Ovary (tissue), 9 donors: ENCODE data around the gene DEFB123. TPM values are rescaled to one million over a fixed set of nuclear protein-coding genes. Genes with fewer than 3 reads are reported as not detected.
A peak's percentile ranks its signal among the peaks of the same experiment; 100 is the strongest.

ENCODE experiments used
- DNase-seq, 5 donors: peaks; one replicate each; pipeline ENCODE4 v3.0.0-alpha.2; 2019 to 2020
- H3K27ac ChIP-seq, 2 donors: fragments of 200-600 bp; one replicate each; pipeline versions ENCODE4 v1.5.1 to v1.8.0; 2019 to 2022
- H3K27me3 ChIP-seq: fragments of 200-600 bp; one replicate; pipeline ENCODE4 v1.8.0; 2022
- H3K36me3 ChIP-seq: fragments of 200-600 bp; sonication (generic); one replicate; pipeline ENCODE4 v1.5.1; 2019
- H3K4me1 ChIP-seq: one replicate; pipeline ENCODE4 v1.8.1; 2013; ENCODE audit warnings: mild to moderate bottlenecking, moderate library complexity; ENCODE audit not compliant: insufficient read depth
- H3K4me3 ChIP-seq: fragments of 200-600 bp; sonication (generic); one replicate; pipeline ENCODE4 v1.5.1; 2017
- H3K9me3 ChIP-seq, 2 donors: fragments of 200-600 bp in 1 of 2; sonication (generic) in 1 of 2; one replicate each; pipeline versions ENCODE4 v1.5.1 to v1.8.1; 2013 to 2019; ENCODE audit warnings: mild to moderate bottlenecking in 1 of 2, moderate library complexity in 1 of 2
- CTCF ChIP-seq, 3 donors: fragments of 450-650 bp in 2 of 3; fragments of 200-600 bp in 1 of 3; IDR thresholded peaks; one replicate each; pipeline versions ENCODE4 v1.5.1 to v1.8.0; 2016 to 2022; ENCODE audit warnings: antibody characterized with exemption in 3 of 3, mild to moderate bottlenecking in 1 of 3
- EP300 ChIP-seq: sonication (generic); formaldehyde crosslinking; IDR thresholded peaks from one replicate; pipeline ENCODE4 v1.6.1; 2017; ENCODE audit warnings: antibody characterized with exemption
- POLR2A ChIP-seq: fragments of 450-650 bp; IDR thresholded peaks from one replicate; pipeline ENCODE4 v1.6.1; 2017; ENCODE audit warnings: antibody characterized with exemption, mild to moderate bottlenecking, moderate library complexity
- WGBS, 3 donors: extraction: QIAGEN DNeasy Blood & Tissue Kit in 1 of 3; methylation state at CpG; one replicate each; pipeline versions ENCODE4 v1.1.5 to v1.1.7; 2013 to 2017; 5-methylcytosine and 5-hydroxymethylcytosine counted together
- intact Hi-C, 4 donors: fragments of 100-400 bp; cut with DNase I; formaldehyde crosslinking; loops; one replicate each; pipeline versions ENCODE4 v1.11.0 to v1.15.1; 2022 to 2023
- polyA plus RNA-seq, 2 donors: library from polyadenylated mRNA; stranded (reverse); fragments of 200-250 nt in 1 of 2; fragments of 350-450 nt in 1 of 2; fragmentation: Illumina TruSeq in 1 of 2; extraction: RNeasy Lipid Tissue Mini Kit (QIAGEN cat#74804) in 1 of 2; gene quantifications; one replicate each; pipeline ENCODE4 v1.2.3, GENCODE V29; 2013 to 2014
- total RNA-seq, 7 donors: library from RNA; depleted of rRNA in 2 of 7; stranded (reverse); fragments of >200 nt in 2 of 7; fragmentation: NEBNext Ultra II Directional in 3 of 7; extraction: Animal tissue kit (Norgen Biotek cat#: 25700) in 3 of 7; gene quantifications; one replicate each; pipeline versions ENCODE4 v1.1.0 to v1.2.4, GENCODE V29; 2016 to 2023
- donor health status: DM: no; HTN: no; CAD: no; lungs with moderate emphysema.
- donor health status: DM: no; HTN: no; CAD: no.
- donor health status: Bipolar disorder and iron deficiency.
- donor health status: DM: yes; HTN: yes; CAD: no.
- donor health status: DM: no; HTN: no; CAD: no.
- donor health status: DM: yes; HTN: yes; CAD: no.

The DEFB123 gene
- total and polyA plus RNA-seq, 9 donors: not detected

- Histone ChIP-seq H3K27me3 (no peaks in the 10 kb centered on the region), H3K27ac (peak overlapping the region; percentile 18 to 42), H3K9me3 (no peaks in the 10 kb centered on the region), H3K4me1 (peaks cover 2% of the 10 kb centered on the region), H3K4me3 (peak overlapping the region; percentile 43), H3K36me3 (no peaks in the 10 kb centered on the region)
- no peak for DNase-seq
- WGBS, 3 donors: 4 to 10% (median 6%) methylated on average over 19 to 29 of the region's 29 CpGs
- no peak for TF ChIP-seq CTCF (IDR thresholded peaks at IDR 0.05)
- TF ChIP-seq EP300: no peak
- no peak for TF ChIP-seq POLR2A
- intact Hi-C loops: no loop called here
Observed at GRCh38 chr20:31475472-31476293, 35.3 kb downstream of the DEFB123 start.

- Histone ChIP-seq H3K27ac (no peak overlapping the region), H3K36me3 (no peaks in the 10 kb centered on the region), H3K4me1 (peaks cover 2% of the 10 kb centered on the region), H3K9me3 (no peaks in the 10 kb centered on the region), H3K27me3 (no peaks in the 10 kb centered on the region), H3K4me3 (no peak overlapping the region)
- 83 to 88% (median 83%) methylated on average over 6 of the region's 6 CpGs for WGBS, 3 donors
- DNase-seq: no peak
- intact Hi-C loops: no loop called here
- no peak for TF ChIP-seq CTCF (IDR thresholded peaks at IDR 0.05)
- TF ChIP-seq POLR2A: no peak
- no peak for TF ChIP-seq EP300
Observed at GRCh38 chr20:31476294-31476585, 35.8 kb downstream of the DEFB123 start.

- TF ChIP-seq EP300: no peak
- intact Hi-C loops: no loop called here
- no peak for DNase-seq
- Histone ChIP-seq H3K27ac (no peak overlapping the region), H3K9me3 (no peaks in the 10 kb centered on the region), H3K36me3 (no peaks in the 10 kb centered on the region), H3K4me1 (peaks cover 2% of the 10 kb centered on the region), H3K27me3 (no peaks in the 10 kb centered on the region), H3K4me3 (no peak overlapping the region)
- 78 to 90% (median 88%) methylated on average over 6 of the region's 6 CpGs for WGBS, 3 donors
Observed at GRCh38 chr20:31476643-31477215, 36.3 kb downstream of the DEFB123 start.

GRCh38 chr20:31484001-31484400 is 43.6 kb downstream of the DEFB123 start:
- peak; percentile 13 to 63 (median 48) for DNase-seq
- 50 to 61% (median 56%) methylated on average over 36 of the region's 36 CpGs for WGBS, 3 donors
- no peak overlapping the region for H3K4me3 ChIP-seq
- no peak for TF ChIP-seq EP300
- TF ChIP-seq POLR2A: no peak
- no peak for TF ChIP-seq CTCF (IDR thresholded peaks at IDR 0.05)
- intact Hi-C loops: no loop called here
- H3K9me3 ChIP-seq: no peaks in the 10 kb centered on the region
- no peaks in the 10 kb centered on the region for H3K36me3 ChIP-seq
- peak overlapping the region in 1 of 2 donors; percentile 82 for H3K27ac ChIP-seq
- H3K27me3 ChIP-seq: no peaks in the 10 kb centered on the region
- peaks cover 2% of the 10 kb centered on the region for H3K4me1 ChIP-seq
